OCI-LY7 (cell line): ENCODE results near the gene GTF2F1. TPM values are rescaled to one million over a fixed set of nuclear protein-coding genes. Genes with fewer than 3 reads are reported as not detected.

Experiments
- BruUV-seq: library from RNA; stranded (reverse); fragments of 400-500 nt; replicated peaks from 2 replicates; lab custom pipeline; 2021; lab: Mats Ljungman, UMichigan
- CTCF ChIA-PET: fragments of 300-600 bp; sonication (Branson Sonifier 250); formaldehyde crosslinking; loops from one replicate; lab custom pipeline; 2022; ENCODE audit warnings: antibody characterized with exemption; ENCODE audit not compliant: unreplicated experiment; lab: Charles Lee
- POLR2A ChIA-PET: fragments of 300-600 bp; sonication (Branson Sonifier 250); formaldehyde crosslinking; loops from one replicate; lab custom pipeline; 2022; ENCODE audit warnings: antibody characterized with exemption; lab: Charles Lee
- DNase-seq: peaks from one replicate; pipeline ENCODE4 v3.0.0-alpha.2; 2015; ENCODE audit warnings: low spot score
- H2AFZ ChIP-seq: fragments of 200-600 bp; sonication (generic), shearing (Covaris generic); 2 replicates; pipeline ENCODE4 v1.6.1; 2014; ENCODE audit warnings: mild to moderate bottlenecking, antibody characterized with exemption, low read length, moderate library complexity
- H3K27ac ChIP-seq: fragments of 200-600 bp; sonication (generic); 2 replicates; pipeline ENCODE4 v1.5.1; 2014; ENCODE audit warnings: mixed run types, low read depth, mild to moderate bottlenecking, moderate library complexity, low read length, inconsistent platforms; ENCODE audit not compliant: poor library complexity, severe bottlenecking
- H3K36me3 ChIP-seq: fragments of 200-600 bp; sonication (generic); 2 replicates; pipeline ENCODE4 v1.6.1; 2014; ENCODE audit warnings: mild to moderate bottlenecking, antibody characterized with exemption, low read length, moderate library complexity, mixed read lengths; ENCODE audit not compliant: insufficient read depth
- H3K4me1 ChIP-seq: fragments of 200-600 bp; sonication (generic); 2 replicates; pipeline ENCODE4 v1.5.1; 2014; ENCODE audit warnings: mild to moderate bottlenecking, low read length; ENCODE audit not compliant: insufficient read depth, poor library complexity, severe bottlenecking
- H3K4me2 ChIP-seq: fragments of 200-600 bp; sonication (generic); 2 replicates; pipeline ENCODE4 v1.6.1; 2014; ENCODE audit warnings: mild to moderate bottlenecking, low read length
- H3K4me3 ChIP-seq: fragments of 200-600 bp; sonication (generic); 2 replicates; pipeline ENCODE4 v1.5.1; 2014; ENCODE audit warnings: mild to moderate bottlenecking, low read depth, low read length; ENCODE audit not compliant: poor library complexity, severe bottlenecking
- H3K79me2 ChIP-seq: fragments of 200-600 bp; sonication (generic); 2 replicates; pipeline ENCODE4 v1.6.1; 2016; ENCODE audit warnings: low read depth, mild to moderate bottlenecking, low read length, moderate library complexity, mixed read lengths; ENCODE audit not compliant: insufficient read depth
- H3K9me2 ChIP-seq: fragments of 200-600 bp; sonication (generic); 2 replicates; pipeline ENCODE4 v1.6.1; 2016; ENCODE audit warnings: mild to moderate bottlenecking, low read length, mixed read lengths; ENCODE audit not compliant: insufficient read depth
- H3K9me3 ChIP-seq: fragments of 200-600 bp; sonication (generic); 2 replicates; pipeline ENCODE4 v1.6.1; 2014; ENCODE audit warnings: mild to moderate bottlenecking, mixed run types, low read length, mixed read lengths
- H4K20me1 ChIP-seq: fragments of 200-600 bp; sonication (generic); 2 replicates; pipeline ENCODE4 v1.6.1; 2014; ENCODE audit warnings: mild to moderate bottlenecking, antibody characterized with exemption, low read length, moderate library complexity, mixed read lengths; ENCODE audit not compliant: insufficient read depth
- EZH2phosphoT487 ChIP-seq: fragments of 200-600 bp; sonication (generic); IDR thresholded peaks from 2 replicates; pipeline ENCODE4 v1.6.1; 2018; ENCODE audit warnings: low read depth, borderline replicate concordance, mild to moderate bottlenecking, mixed run types, antibody characterized with exemption, low read length, moderate library complexity, mixed read lengths
- intact Hi-C: fragments of 100-400 bp; cut with micrococcal nuclease; formaldehyde crosslinking; loops from one replicate; pipeline ENCODE4 v1.10.0; 2022; ENCODE audit not compliant: unreplicated experiment
- total RNA-seq, 2 experiments: library from RNA; depleted of rRNA in 1 of 2; stranded (reverse); fragments of >200 nt in 1 of 2; shearing (Covaris generic) in 1 of 2; gene quantifications; 2 replicates each; pipeline ENCODE4 v1.2.3, GENCODE V29; 2014 to 2022
- TF ChIP-seq, protein P1 (sequence below): fragments of 200-600 bp; sonication (generic); conservative IDR thresholded peaks from 2 replicates; pipeline ENCODE4 v1.5.1; 2014; ENCODE audit warnings: mild to moderate bottlenecking, antibody characterized with exemption, low read length, moderate library complexity, mixed read lengths

The GTF2F1 gene
- total RNA-seq, 2 experiments from 2014 or later, result 31.1 to 43.2 TPM

GRCh38 chr19:6413291-6413690 lies 20.3 kb upstream of the GTF2F1 start:
- Histone ChIP-seq H3K4me2 (no peak overlapping the region), H3K79me2 (no peaks in the 10 kb centered on the region), H3K36me3 (peaks cover 62% of the 10 kb centered on the region), H3K4me3 (no peak overlapping the region), H3K4me1 (no peaks in the 10 kb centered on the region), H3K27ac (no peak overlapping the region), H3K9me2 (no peaks in the 10 kb centered on the region), H4K20me1 (no peaks in the 10 kb centered on the region; the same call in 1 of the 2 replicates), H2AFZ (no peak overlapping the region), H3K9me3 (no peaks in the 10 kb centered on the region)
- no TSS peak for BruUV-seq
- no peak for DNase-seq
- TF ChIP-seq, protein P1, sequence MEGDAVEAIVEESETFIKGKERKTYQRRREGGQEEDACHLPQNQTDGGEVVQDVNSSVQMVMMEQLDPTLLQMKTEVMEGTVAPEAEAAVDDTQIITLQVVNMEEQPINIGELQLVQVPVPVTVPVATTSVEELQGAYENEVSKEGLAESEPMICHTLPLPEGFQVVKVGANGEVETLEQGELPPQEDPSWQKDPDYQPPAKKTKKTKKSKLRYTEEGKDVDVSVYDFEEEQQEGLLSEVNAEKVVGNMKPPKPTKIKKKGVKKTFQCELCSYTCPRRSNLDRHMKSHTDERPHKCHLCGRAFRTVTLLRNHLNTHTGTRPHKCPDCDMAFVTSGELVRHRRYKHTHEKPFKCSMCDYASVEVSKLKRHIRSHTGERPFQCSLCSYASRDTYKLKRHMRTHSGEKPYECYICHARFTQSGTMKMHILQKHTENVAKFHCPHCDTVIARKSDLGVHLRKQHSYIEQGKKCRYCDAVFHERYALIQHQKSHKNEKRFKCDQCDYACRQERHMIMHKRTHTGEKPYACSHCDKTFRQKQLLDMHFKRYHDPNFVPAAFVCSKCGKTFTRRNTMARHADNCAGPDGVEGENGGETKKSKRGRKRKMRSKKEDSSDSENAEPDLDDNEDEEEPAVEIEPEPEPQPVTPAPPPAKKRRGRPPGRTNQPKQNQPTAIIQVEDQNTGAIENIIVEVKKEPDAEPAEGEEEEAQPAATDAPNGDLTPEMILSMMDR, result no peak
- ChIA-PET CTCF (no interaction called here), POLR2A (no interaction called here)
- intact Hi-C loops, result no loop called here

GRCh38 chr19:6412447-6413091 lies 19.6 kb upstream of the GTF2F1 start:
- Histone ChIP-seq H3K4me3 (no peak overlapping the region), H3K4me1 (no peaks in the 10 kb centered on the region), H3K4me2 (no peak overlapping the region), H3K27ac (no peak overlapping the region), H3K9me3 (no peaks in the 10 kb centered on the region), H3K9me2 (no peaks in the 10 kb centered on the region), H3K79me2 (no peaks in the 10 kb centered on the region), H4K20me1 (no peaks in the 10 kb centered on the region), H2AFZ (no peak overlapping the region), H3K36me3 (peaks cover 54% of the 10 kb centered on the region)
- intact Hi-C loops, result no loop called here
- BruUV-seq, result no TSS peak
- TF ChIP-seq, protein P1, result peak; percentile 85
- no peak for TF ChIP-seq EZH2phosphoT487
- DNase-seq, result peak; percentile 60
- POLR2A ChIA-PET, result no interaction called here
- CTCF ChIA-PET, result no interaction called here

- Histone ChIP-seq H3K4me2 (no peak overlapping the region), H3K79me2 (no peaks in the 10 kb centered on the region), H4K20me1 (no peaks in the 10 kb centered on the region), H3K4me3 (no peak overlapping the region), H3K4me1 (no peaks in the 10 kb centered on the region), H3K27ac (no peak overlapping the region), H3K9me2 (no peaks in the 10 kb centered on the region), H3K9me3 (no peaks in the 10 kb centered on the region), H3K36me3 (peaks cover 49% of the 10 kb centered on the region), H2AFZ (no peak overlapping the region)
- intact Hi-C loops, result no loop called here
- DNase-seq, result no peak
- CTCF ChIA-PET, result no interaction called here
- POLR2A ChIA-PET, result no interaction called here
- BruUV-seq, result no TSS peak
- TF ChIP-seq, protein P1, result no peak
- no peak for TF ChIP-seq EZH2phosphoT487
These were observed 19.1 kb upstream of the GTF2F1 start for GRCh38 chr19:6412061-6412446.
